SU-DHL-6 (cell line): Measurements from ENCODE around the gene CEP164.

Experiments
- H2AFZ ChIP-seq: fragments of 200-600 bp; sonication (generic); 2 replicates; pipeline ENCODE4 v1.6.1; 2014; ENCODE audit warnings: low read depth, mild to moderate bottlenecking, moderate library complexity, mixed read lengths, antibody characterized with exemption, low read length; ENCODE audit not compliant: severe bottlenecking
- H3F3A ChIP-seq: fragments of 200-600 bp; shearing (Covaris generic); 2 replicates; pipeline ENCODE4 v1.6.0; 2016; ENCODE audit warnings: antibody characterized with exemption, mild to moderate bottlenecking; ENCODE audit not compliant: insufficient read depth
- H3K27ac ChIP-seq: fragments of 200-600 bp; sonication (generic); 2 replicates; pipeline ENCODE4 v1.5.1; 2016; ENCODE audit warnings: low read depth, mild to moderate bottlenecking, low read length, moderate library complexity, mixed read lengths
- H3K27me3 ChIP-seq: fragments of 200-600 bp; sonication (generic), shearing (Covaris generic); 2 replicates; pipeline ENCODE4 v1.6.0; 2014; ENCODE audit warnings: mild to moderate bottlenecking, low read length
- H3K36me3 ChIP-seq: fragments of 200-600 bp; sonication (generic); 2 replicates; pipeline ENCODE4 v1.6.1; 2014; ENCODE audit warnings: mild to moderate bottlenecking, low read length, mixed read lengths
- H3K4me2 ChIP-seq: fragments of 300-600, 200-600 bp; shearing (Covaris generic), sonication (generic); 2 replicates; pipeline ENCODE4 v1.6.0; 2014; ENCODE audit warnings: low read length, low read depth, mild to moderate bottlenecking; ENCODE audit not compliant: poor library complexity, severe bottlenecking
- H3K4me3 ChIP-seq: fragments of 200-600 bp; sonication (generic); 2 replicates; pipeline ENCODE4 v1.5.1; 2014; ENCODE audit warnings: antibody characterized with exemption, low read length, mild to moderate bottlenecking, mixed read lengths; ENCODE audit not compliant: insufficient read depth, poor library complexity, severe bottlenecking
- H3K79me2 ChIP-seq: fragments of 200-600 bp; sonication (generic); 2 replicates; pipeline ENCODE4 v1.6.1; 2014; ENCODE audit warnings: mild to moderate bottlenecking, low read length, moderate library complexity; ENCODE audit not compliant: insufficient read depth
- H3K9ac ChIP-seq: fragments of 200-600 bp; sonication (generic); 2 replicates; pipeline ENCODE4 v1.7.0; 2014; ENCODE audit warnings: mild to moderate bottlenecking, low read length
- H3K9me2 ChIP-seq: fragments of 200-600 bp; sonication (generic); replicated peaks from 2 replicates; pipeline ENCODE4 v1.6.1; 2014; ENCODE audit warnings: low read length; ENCODE audit not compliant: insufficient read depth
- H3K9me3 ChIP-seq: fragments of 200-600 bp; sonication (generic); 2 replicates; pipeline ENCODE4 v1.6.1; 2014; ENCODE audit warnings: low read length, mixed read lengths; ENCODE audit not compliant: insufficient read depth
- H4K20me1 ChIP-seq: fragments of 200-600 bp; sonication (generic); 2 replicates; pipeline ENCODE4 v1.6.1; 2014; ENCODE audit warnings: low read depth, mild to moderate bottlenecking, antibody characterized with exemption, low read length, moderate library complexity, mixed read lengths
- CTCF ChIP-seq: fragments of 200-600 bp; sonication (generic); IDR thresholded peaks from one replicate; pipeline ENCODE4 v1.5.1; 2017; ENCODE audit warnings: antibody characterized with exemption, mild to moderate bottlenecking, low read length, moderate library complexity; ENCODE audit not compliant: insufficient read depth, poor library complexity, severe bottlenecking
- EZH2phosphoT487 ChIP-seq: fragments of 200-600 bp; sonication (generic), shearing (Covaris generic); conservative IDR thresholded peaks from 2 replicates; pipeline ENCODE4 v1.6.1; 2018; ENCODE audit warnings: mild to moderate bottlenecking, antibody characterized with exemption, low read length, moderate library complexity, mixed read lengths

The CEP164 gene

GRCh38 chr11:117433717-117434116, 106.1 kb downstream of the CEP164 start:
- no peak for TF ChIP-seq CTCF
- TF ChIP-seq EZH2phosphoT487, result no peak
- Histone ChIP-seq H3K36me3 (no peaks in the 10 kb centered on the region), H3K27ac (no peak overlapping the region), H3K4me3 (no peak overlapping the region), H2AFZ (no peak overlapping the region), H3K9me3 (no peaks in the 10 kb centered on the region), H3K4me2 (no peak overlapping the region), H3K9me2 (no peaks in the 10 kb centered on the region), H3F3A (no peaks in the 10 kb centered on the region), H3K9ac (no peak overlapping the region), H3K79me2 (no peaks in the 10 kb centered on the region), H3K27me3 (no peaks in the 10 kb centered on the region), H4K20me1 (no peaks in the 10 kb centered on the region)

- Histone ChIP-seq H3K79me2 (no peaks in the 10 kb centered on the region), H3K36me3 (no peaks in the 10 kb centered on the region), H3K9me3 (no peaks in the 10 kb centered on the region), H3K9ac (no peak overlapping the region), H3K4me3 (no peak overlapping the region), H3F3A (no peaks in the 10 kb centered on the region), H4K20me1 (no peaks in the 10 kb centered on the region), H2AFZ (no peak overlapping the region), H3K9me2 (no peaks in the 10 kb centered on the region), H3K27me3 (no peaks in the 10 kb centered on the region), H3K4me2 (no peak overlapping the region), H3K27ac (no peak overlapping the region)
- TF ChIP-seq EZH2phosphoT487 (no peak), CTCF (no peak)
These were observed 106.8 kb downstream of the CEP164 start for GRCh38 chr11:117434481-117434880.

GRCh38 chr11:117435326-117435725, 107.7 kb downstream of the CEP164 start:
- H3K79me2 ChIP-seq, result no peaks in the 10 kb centered on the region
- no peaks in the 10 kb centered on the region for H3K36me3 ChIP-seq
- H3K27me3 ChIP-seq, result no peaks in the 10 kb centered on the region

More at GRCh38 chr11:117435326-117435725, 107.7 kb downstream of the CEP164 start:
- Histone ChIP-seq H3K9me3 (no peaks in the 10 kb centered on the region), H3K4me2 (no peak overlapping the region), H3F3A (no peaks in the 10 kb centered on the region), H2AFZ (no peak overlapping the region), H3K9ac (no peak overlapping the region), H3K4me3 (no peak overlapping the region), H3K27ac (no peak overlapping the region), H3K9me2 (no peaks in the 10 kb centered on the region), H4K20me1 (no peaks in the 10 kb centered on the region)
- TF ChIP-seq CTCF, result no peak
- TF ChIP-seq EZH2phosphoT487, result no peak
